Putamen (tissue), 1 donor: ENCODE results near the gene PAK1IP1.
"Not testable (repeated sequence)": the region's sequence is repeated elsewhere in the genome, so short reads cannot be mapped to it uniquely, and the experiment has no call there.

Experiments used
- DNase-seq: peaks from one replicate; pipeline ENCODE4 v3.0.0-alpha.2; 2016; ENCODE audit warnings: low spot score

PAK1IP1 gene, protein sequence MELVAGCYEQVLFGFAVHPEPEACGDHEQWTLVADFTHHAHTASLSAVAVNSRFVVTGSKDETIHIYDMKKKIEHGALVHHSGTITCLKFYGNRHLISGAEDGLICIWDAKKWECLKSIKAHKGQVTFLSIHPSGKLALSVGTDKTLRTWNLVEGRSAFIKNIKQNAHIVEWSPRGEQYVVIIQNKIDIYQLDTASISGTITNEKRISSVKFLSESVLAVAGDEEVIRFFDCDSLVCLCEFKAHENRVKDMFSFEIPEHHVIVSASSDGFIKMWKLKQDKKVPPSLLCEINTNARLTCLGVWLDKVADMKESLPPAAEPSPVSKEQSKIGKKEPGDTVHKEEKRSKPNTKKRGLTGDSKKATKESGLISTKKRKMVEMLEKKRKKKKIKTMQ

DNA sequence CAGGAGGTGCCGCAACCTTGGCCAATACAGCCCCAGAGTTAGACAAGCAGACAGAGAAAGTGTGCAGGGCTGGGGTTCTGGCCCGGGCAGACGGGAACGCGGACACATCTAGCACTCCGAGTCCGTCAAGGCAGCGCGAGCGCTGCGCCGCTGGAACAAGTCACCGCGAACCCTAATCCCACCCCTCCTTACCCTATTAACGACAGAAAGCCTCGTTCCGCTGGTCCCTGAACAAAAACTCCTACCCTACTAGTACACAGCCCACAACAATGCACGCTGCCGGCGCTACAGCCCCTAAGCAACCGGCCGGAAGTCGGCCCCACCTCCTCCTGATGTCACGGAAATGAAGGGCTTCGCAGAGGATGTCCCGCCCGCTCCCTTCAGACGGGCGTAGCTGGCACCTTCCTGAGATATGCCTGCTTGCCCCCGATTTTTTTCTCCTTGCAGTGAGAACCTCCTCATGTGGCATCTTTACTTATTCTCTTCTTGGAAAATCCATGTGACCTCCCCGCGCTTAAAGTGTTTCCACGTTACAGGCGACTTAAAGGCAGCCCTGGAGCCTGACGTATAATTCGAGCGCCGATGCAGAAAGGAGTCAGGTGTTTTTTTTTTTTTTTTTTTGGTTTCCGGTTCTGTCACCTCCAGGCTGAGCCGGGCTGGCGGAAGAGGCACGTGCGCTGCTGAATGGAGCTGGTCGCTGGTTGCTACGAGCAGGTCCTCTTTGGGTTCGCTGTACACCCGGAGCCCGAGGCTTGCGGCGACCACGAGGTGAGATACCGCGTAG is at the start of gene PAK1IP1, which contains the start of gene C6orf52:
Gene PAK1IP1 (plus strand): TSS at position 671 of the 784 bp plus-strand sequence. CDS start 14 bp downstream, at position 685.
Gene C6orf52 (minus strand): TSS at position 315 of the 784 bp plus-strand sequence. CDS start 7,066 bp downstream, outside the sequence.
- peak; percentile 95 for DNase-seq

DNA sequence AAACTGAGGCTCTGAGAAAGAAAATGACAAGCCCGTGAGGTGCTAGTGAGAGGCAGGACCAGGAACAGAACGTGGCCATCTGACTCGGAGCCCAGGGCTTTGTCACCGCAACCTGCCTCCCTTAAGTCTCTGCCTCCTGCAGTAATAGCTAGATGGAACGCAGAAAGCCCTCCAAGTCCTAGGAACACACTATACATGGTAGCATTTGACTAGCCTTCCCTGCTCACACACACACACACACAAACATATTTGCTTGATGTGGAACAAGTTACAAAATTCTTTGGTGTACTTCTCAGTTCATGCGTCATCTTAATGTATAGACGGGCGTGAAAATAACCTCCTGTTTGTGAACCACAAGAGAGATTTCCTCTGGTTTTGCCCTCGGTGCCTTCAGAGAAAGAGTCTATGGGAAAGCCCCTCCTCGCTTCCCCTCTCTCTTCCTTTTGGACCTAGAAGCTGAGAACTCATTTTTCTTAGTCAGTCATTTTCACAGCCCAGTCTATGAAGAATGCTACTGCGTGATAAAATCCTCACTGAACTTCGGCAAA is 39.2 kb upstream of the PAK1IP1 start:
- DNase-seq = no peak

- DNase-seq = no peak
These were observed 35.7 kb upstream of the PAK1IP1 start for GRCh38 chr6:10658910-10659698.

- no peak for DNase-seq
These were observed 34.9 kb upstream of the PAK1IP1 start for GRCh38 chr6:10659699-10660348.

- not testable (repeated sequence) for DNase-seq
These were observed 34.2 kb upstream of the PAK1IP1 start for GRCh38 chr6:10660431-10661191.

DNA sequence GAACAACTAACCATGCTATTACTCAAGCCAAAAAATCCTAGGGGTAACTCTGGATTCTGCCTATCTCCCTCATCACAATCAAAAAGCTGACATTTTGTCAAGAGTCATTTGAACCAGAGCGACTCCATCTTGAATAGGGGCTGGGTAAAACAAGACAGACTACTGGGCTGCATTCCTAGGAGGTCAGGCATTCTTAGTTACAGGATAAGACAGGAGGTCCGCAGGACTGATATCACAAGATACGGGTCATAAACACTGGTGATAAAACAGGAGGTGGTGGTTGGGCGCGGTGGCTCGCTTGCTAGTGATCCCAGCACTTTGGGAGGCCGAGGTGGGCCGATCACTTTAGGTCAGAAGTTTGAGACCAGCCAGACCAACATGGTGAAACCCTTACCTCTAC is 32.6 kb upstream of the PAK1IP1 start:
- no peak for DNase-seq

DNA sequence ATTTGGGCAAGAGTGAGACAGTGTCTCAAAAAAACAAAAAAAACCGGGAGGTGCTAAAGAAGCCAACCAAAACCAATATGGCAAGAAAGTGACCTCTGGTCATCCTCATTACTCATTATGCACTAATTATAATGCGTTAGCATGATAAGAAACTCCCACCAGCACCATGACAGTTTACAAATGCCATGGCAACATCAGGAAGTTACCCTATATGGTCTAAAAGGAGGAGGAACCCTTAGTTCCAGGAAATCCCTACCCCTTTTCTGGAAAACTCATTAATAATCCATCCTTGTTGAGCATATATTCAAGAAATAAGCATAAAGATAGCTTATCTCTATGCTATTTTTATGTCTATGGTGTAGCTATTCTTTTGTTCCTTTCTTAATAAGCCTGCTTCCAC is 32.0 kb upstream of the PAK1IP1 start:
- DNase-seq = no peak

GRCh38 chr6:10665595-10665994 is 29.2 kb upstream of the PAK1IP1 start:
- not testable (repeated sequence) for DNase-seq

GRCh38 chr6:10668126-10668917 is 26.4 kb upstream of the PAK1IP1 start:
- DNase-seq = no peak

GRCh38 chr6:10676403-10676802 is 18.4 kb upstream of the PAK1IP1 start:
- no peak for DNase-seq

DNA sequence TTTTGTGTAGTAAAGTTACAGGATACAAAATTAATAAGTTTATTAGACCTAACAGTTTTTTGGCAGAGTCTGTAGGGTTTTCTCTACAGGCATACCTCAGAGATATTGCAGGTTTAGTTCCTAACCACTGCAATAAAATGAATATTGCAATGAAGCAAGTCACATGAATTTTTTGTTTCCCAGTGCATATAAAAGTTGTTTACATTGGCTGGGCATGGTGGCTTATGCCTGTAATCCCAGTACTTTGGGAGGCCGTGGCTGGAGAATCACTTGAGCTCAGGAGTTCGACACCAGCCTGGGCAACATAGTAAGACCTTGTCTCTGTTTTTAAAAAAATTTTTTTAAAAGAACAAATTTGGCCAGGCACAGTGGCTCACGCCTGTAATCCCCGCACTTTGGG is 16.3 kb upstream of the PAK1IP1 start:
- no peak for DNase-seq

- DNase-seq = no peak
These were observed 13.0 kb upstream of the PAK1IP1 start for GRCh38 chr6:10681795-10682194.

DNA sequence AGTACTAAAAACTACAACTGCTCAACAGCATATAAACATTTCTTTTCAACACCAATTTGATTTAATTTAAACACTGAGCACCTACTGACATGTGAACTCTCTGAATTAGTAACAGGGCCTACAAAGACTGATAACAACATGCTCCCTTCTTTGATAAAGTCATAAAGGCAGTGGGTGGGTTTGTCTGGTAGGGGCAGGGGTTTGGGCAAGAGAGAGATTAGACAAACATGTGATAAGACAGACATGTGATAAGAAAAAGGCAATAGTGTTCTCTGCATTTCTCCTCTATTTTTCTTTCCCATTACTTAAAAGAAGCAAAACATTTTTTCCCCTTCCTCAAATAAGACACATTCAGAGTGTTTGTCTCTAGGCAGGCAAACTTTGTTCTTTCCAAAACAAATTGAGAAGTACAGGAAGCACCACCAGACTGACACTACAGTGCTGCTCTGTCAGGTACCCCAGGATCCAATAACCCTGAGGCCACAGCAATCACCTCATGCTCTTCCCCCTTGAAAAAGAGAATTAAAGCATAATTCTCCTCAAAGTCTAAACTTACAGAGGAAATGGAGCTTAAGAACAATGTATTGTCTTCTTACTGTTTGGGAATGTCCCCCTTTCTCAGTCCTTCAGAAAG is 12.3 kb upstream of the PAK1IP1 start:
- no peak for DNase-seq

DNA sequence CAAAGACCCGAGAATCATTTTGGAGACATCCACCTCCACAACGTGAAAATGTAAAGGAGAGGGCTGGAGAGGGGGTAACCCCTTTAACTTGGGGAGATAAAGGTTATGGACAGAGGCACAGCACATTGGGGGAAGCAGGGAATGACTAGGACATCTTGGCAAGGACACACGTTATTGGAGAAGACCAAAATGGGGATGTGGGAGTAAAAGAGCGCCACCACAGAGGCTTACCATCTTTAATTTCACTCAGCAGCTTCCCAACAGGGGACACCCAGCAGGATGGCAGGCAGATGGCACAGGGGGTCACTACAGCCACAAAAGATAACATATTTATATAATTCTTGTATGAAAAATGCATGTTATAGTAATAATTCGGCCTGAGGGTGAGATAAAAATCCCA is 10.2 kb upstream of the PAK1IP1 start:
- no peak for DNase-seq

- DNase-seq = no peak
These were observed 9.5 kb upstream of the PAK1IP1 start for GRCh38 chr6:10685092-10685915.

DNA sequence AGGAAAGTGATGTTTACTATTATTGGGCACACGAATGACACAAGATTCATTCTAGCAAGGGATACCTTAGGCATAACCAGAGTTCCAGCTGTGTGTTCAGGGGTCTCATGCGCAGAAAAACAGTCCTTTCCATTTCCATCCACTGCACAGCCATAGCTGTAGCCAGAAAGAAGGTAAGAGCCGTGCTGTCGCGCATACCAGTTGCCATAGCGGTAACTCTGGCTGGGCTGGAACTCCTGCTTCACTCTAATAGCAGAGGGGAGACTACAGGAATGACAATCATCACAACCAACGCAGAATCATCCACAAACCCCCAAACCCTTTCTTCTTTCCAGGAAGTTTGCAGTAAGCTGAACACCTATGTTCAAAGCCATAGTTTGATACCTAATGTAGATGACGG is 7.9 kb upstream of the PAK1IP1 start:
- no peak for DNase-seq

- no peak for DNase-seq
These were observed 7.2 kb upstream of the PAK1IP1 start for GRCh38 chr6:10687582-10687981.

DNA sequence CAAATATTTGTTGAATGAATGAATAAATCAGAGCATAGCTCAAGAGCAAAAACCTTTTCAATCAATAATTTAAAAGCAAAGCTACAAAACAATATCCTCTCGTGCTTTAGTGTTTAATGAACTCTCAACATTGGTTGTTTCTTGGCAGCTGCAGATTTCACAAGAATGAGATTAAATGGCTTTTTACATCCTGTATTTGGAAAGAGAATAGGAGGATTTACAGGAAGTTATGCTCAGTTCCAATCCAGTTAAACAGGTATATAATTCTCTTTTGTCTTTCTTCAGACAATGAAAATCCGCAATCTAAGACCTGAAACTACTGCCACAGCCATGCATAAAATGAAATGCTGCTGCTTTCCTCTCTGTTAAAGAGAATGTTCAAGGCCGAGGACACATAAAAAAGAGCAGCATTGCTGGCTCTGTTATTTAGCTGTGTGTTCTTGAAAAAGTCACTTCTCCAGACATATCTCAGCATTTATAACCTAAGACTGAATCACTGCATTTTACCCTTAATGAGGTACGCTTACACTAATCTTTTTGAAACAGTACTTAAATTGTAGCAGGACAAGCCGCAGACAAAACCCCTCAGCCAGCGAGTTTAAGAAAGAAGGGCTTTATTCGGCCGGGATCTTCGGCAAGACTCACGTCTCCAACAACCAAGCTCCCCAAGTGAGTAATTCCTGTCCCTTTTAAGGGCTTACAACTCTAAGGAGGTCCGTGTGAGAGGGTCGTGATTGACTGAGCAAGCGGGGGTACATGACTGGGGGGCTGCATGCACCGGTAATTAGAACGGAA is 3.9 kb upstream of the PAK1IP1 start:
- no peak for DNase-seq
